Measurements from ENCODE around the gene TSC2. TPM values are rescaled to one million over a fixed set of nuclear protein-coding genes. Genes with fewer than 3 reads are reported as not detected.

Gene TSC2
- total and polyA plus RNA-seq, 12 donors, result 18.6 to 333 (median 92.6) TPM

GRCh38 chr16:2038382-2039231 lies 9.2 kb upstream of the TSC2 start:
- no peak overlapping the region for H3K4me3 ChIP-seq
- DNase-seq, result no peak
- 46 to 74% (median 70%) methylated on average over 14 to 41 of the region's 41 CpGs for WGBS, 4 donors
- H3K36me3 ChIP-seq (replicated peaks in 1 of 2), result no peaks in the 10 kb centered on the region
- H3K9me3 ChIP-seq (replicated peaks in 1 of 3), result no peaks in the 10 kb centered on the region
- H3K27ac ChIP-seq, result peak overlapping the region in 3 of 5 donors; percentile 40 to 90 (median 78)
- H3K27me3 ChIP-seq, result no peaks in the 10 kb centered on the region
- intact Hi-C loops (cut with DNase I), result no loop called here
- peaks cover 5 to 54% of the 10 kb centered on the region in 2 donors for H3K4me1 ChIP-seq (replicated peaks in 1 of 2)
- TF ChIP-seq POLR2A (IDR thresholded peaks at IDR 0.05) (no peak), CTCF (IDR thresholded peaks at IDR 0.05) (no peak)

- peak overlapping the region in 3 of 5 donors; percentile 40 to 90 (median 78) for H3K27ac ChIP-seq
- intact Hi-C loops (cut with DNase I), result no loop called here
- H3K27me3 ChIP-seq, result no peaks in the 10 kb centered on the region
- no peaks in the 10 kb centered on the region for H3K36me3 ChIP-seq (replicated peaks in 1 of 2)
- H3K9me3 ChIP-seq (replicated peaks in 1 of 3), result no peaks in the 10 kb centered on the region
- 57 to 66% (median 59%) methylated on average over 19 to 29 of the region's 29 CpGs for WGBS, 4 donors
- peaks cover 0 to 48% of the 10 kb centered on the region in 2 donors for H3K4me1 ChIP-seq (replicated peaks in 1 of 2)
- peak in 6 of 7 donors; percentile 40 to 84 (median 64) for DNase-seq
- no peak overlapping the region for H3K4me3 ChIP-seq
- TF ChIP-seq CTCF (IDR thresholded peaks at IDR 0.05), result no peak
- no peak for TF ChIP-seq POLR2A (IDR thresholded peaks at IDR 0.05)
Measured at GRCh38 chr16:2039274-2040031, 8.3 kb upstream of the TSC2 start.

GRCh38 chr16:2040041-2040786 lies 7.6 kb upstream of the TSC2 start:
- intact Hi-C loops (cut with DNase I), result no loop called here
- TF ChIP-seq CTCF (IDR thresholded peaks at IDR 0.05) (no peak), POLR2A (IDR thresholded peaks at IDR 0.05) (no peak)
- H3K9me3 ChIP-seq (replicated peaks in 1 of 3), result no peaks in the 10 kb centered on the region
- no peaks in the 10 kb centered on the region for H3K36me3 ChIP-seq (replicated peaks in 1 of 2)
- no peak overlapping the region for H3K4me3 ChIP-seq
- H3K27ac ChIP-seq, result peak overlapping the region in 2 of 5 donors; percentile 78 to 90
- DNase-seq, result no peak
- WGBS, 4 donors, result 82 to 86% (median 85%) methylated on average over 12 to 24 of the region's 24 CpGs
- H3K4me1 ChIP-seq (replicated peaks in 1 of 2), result peaks cover 0 to 42% of the 10 kb centered on the region in 2 donors
- no peaks in the 10 kb centered on the region for H3K27me3 ChIP-seq
